Measurements from ENCODE around the gene TBC1D13. TPM values are rescaled to one million over a fixed set of nuclear protein-coding genes. Genes with fewer than 3 reads are reported as not detected.

TBC1D13 gene
- total and polyA plus RNA-seq, 9 of the 15 experiments (the other 6 are each of a cell fraction or from before 2014, with no cell fraction given), result 2.3 to 28.7 (median 11.4) TPM

GRCh38 chr9:128829477-128830251 is 42.6 kb downstream of the TBC1D13 start, which contains the start of gene SPOUT1 (continued):
- TF ChIP-seq DEAF1 (CRISPR knock-in tag; IDR thresholded peaks at IDR 0.05), result no peak
- TF ChIP-seq PTBP1 (IDR thresholded peaks at IDR 0.05; ENCODE audit: low read depth, low read length), result no peak
- no peak for TF ChIP-seq SRSF1 (IDR thresholded peaks at IDR 0.05; ENCODE audit: low read depth, low read length)
- no peak for TF ChIP-seq ZNF311 (CRISPR knock-in tag; IDR thresholded peaks at IDR 0.05)
- no peak for TF ChIP-seq ZZZ3 (IDR thresholded peaks at IDR 0.05)
- TF ChIP-seq, protein P1, sequence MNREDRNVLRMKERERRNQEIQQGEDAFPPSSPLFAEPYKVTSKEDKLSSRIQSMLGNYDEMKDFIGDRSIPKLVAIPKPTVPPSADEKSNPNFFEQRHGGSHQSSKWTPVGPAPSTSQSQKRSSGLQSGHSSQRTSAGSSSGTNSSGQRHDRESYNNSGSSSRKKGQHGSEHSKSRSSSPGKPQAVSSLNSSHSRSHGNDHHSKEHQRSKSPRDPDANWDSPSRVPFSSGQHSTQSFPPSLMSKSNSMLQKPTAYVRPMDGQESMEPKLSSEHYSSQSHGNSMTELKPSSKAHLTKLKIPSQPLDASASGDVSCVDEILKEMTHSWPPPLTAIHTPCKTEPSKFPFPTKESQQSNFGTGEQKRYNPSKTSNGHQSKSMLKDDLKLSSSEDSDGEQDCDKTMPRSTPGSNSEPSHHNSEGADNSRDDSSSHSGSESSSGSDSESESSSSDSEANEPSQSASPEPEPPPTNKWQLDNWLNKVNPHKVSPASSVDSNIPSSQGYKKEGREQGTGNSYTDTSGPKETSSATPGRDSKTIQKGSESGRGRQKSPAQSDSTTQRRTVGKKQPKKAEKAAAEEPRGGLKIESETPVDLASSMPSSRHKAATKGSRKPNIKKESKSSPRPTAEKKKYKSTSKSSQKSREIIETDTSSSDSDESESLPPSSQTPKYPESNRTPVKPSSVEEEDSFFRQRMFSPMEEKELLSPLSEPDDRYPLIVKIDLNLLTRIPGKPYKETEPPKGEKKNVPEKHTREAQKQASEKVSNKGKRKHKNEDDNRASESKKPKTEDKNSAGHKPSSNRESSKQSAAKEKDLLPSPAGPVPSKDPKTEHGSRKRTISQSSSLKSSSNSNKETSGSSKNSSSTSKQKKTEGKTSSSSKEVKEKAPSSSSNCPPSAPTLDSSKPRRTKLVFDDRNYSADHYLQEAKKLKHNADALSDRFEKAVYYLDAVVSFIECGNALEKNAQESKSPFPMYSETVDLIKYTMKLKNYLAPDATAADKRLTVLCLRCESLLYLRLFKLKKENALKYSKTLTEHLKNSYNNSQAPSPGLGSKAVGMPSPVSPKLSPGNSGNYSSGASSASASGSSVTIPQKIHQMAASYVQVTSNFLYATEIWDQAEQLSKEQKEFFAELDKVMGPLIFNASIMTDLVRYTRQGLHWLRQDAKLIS (CRISPR knock-in tag; IDR thresholded peaks at IDR 0.05), result 0 out of 2 replicates have a peak, but pooled peaks have one; percentile 44
- TF ChIP-seq, protein P2, sequence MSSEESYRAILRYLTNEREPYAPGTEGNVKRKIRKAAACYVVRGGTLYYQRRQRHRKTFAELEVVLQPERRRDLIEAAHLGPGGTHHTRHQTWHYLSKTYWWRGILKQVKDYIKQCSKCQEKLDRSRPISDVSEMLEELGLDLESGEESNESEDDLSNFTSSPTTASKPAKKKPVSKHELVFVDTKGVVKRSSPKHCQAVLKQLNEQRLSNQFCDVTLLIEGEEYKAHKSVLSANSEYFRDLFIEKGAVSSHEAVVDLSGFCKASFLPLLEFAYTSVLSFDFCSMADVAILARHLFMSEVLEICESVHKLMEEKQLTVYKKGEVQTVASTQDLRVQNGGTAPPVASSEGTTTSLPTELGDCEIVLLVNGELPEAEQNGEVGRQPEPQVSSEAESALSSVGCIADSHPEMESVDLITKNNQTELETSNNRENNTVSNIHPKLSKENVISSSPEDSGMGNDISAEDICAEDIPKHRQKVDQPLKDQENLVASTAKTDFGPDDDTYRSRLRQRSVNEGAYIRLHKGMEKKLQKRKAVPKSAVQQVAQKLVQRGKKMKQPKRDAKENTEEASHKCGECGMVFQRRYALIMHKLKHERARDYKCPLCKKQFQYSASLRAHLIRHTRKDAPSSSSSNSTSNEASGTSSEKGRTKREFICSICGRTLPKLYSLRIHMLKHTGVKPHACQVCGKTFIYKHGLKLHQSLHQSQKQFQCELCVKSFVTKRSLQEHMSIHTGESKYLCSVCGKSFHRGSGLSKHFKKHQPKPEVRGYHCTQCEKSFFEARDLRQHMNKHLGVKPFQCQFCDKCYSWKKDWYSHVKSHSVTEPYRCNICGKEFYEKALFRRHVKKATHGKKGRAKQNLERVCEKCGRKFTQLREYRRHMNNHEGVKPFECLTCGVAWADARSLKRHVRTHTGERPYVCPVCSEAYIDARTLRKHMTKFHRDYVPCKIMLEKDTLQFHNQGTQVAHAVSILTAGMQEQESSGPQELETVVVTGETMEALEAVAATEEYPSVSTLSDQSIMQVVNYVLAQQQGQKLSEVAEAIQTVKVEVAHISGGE (CRISPR knock-in tag; IDR thresholded peaks at IDR 0.05), result peak in 1 of 3 experiments; percentile 66; a peak in 2 of 6 replicates
- no peak for TF ChIP-seq ZNF12 (CRISPR knock-in tag; IDR thresholded peaks at IDR 0.05)
- no peak for TF ChIP-seq ZNF592 (IDR thresholded peaks at IDR 0.05)
